H1 (cell line): ENCODE measurements around the gene DENND2A. TPM values are rescaled to one million over a fixed set of nuclear protein-coding genes. Genes with fewer than 3 reads are reported as not detected.
A peak's percentile ranks its signal among the peaks of the same experiment; 100 is the strongest.

Source experiments
- CBX8 ChIP-seq: fragments of 300-800, 300-1000 bp; sonication (generic); IDR thresholded peaks from 2 replicates; pipeline ENCODE4 v1.7.1; 2016; ENCODE audit warnings: low read depth, low read length, borderline replicate concordance
- CTBP2 ChIP-seq: IDR thresholded peaks from 2 replicates; pipeline ENCODE4 v1.7.0; 2011; ENCODE audit warnings: borderline replicate concordance, mild to moderate bottlenecking, moderate library complexity, mixed read lengths, low read length; ENCODE audit not compliant: insufficient read depth, insufficient read length
- CTCF ChIP-seq, 3 experiments: IDR thresholded peaks; 1 replicate in 2 of 3; 2 replicates in 1 of 3; pipeline versions ENCODE4 v1.5.1 to v1.6.1; 2011; ENCODE audit warnings: low read length in 3 of 3, mild to moderate bottlenecking in 3 of 3, inconsistent platforms in 2 of 3, low read depth in 1 of 3, moderate library complexity in 1 of 3; ENCODE audit not compliant: insufficient read depth in 1 of 3; ENCODE audit errors: control extremely low read depth in 1 of 3
- EGR1 ChIP-seq: IDR thresholded peaks from 2 replicates; pipeline ENCODE4 v1.6.1; 2011; ENCODE audit warnings: low read depth, low read length, borderline replicate concordance
- EP300 ChIP-seq, 2 experiments: IDR thresholded peaks; 1 replicate in 1 of 2; 2 replicates in 1 of 2; pipeline ENCODE4 v1.6.1; 2011 to 2012; ENCODE audit warnings: low read depth in 2 of 2, low read length in 2 of 2, mild to moderate bottlenecking in 2 of 2, borderline replicate concordance in 1 of 2, inconsistent platforms in 1 of 2, moderate library complexity in 1 of 2
- GTF2F1 ChIP-seq: IDR thresholded peaks from 2 replicates; pipeline ENCODE4 v1.6.1; 2012; ENCODE audit warnings: low read depth, low read length, improper control_type of control experiment, borderline replicate concordance
- KDM5A ChIP-seq: fragments of 200-600 bp; IDR thresholded peaks from 2 replicates; pipeline ENCODE4 v1.7.1; 2012; ENCODE audit warnings: mild to moderate bottlenecking, low read length, inconsistent platforms, mixed read lengths
- MAFK ChIP-seq: IDR thresholded peaks from 2 replicates; pipeline ENCODE4 v1.6.1; 2012; ENCODE audit warnings: low read depth, mild to moderate bottlenecking, improper control_type of control experiment, low read length
- NRF1 ChIP-seq: IDR thresholded peaks from 2 replicates; pipeline ENCODE4 v1.6.1; 2011; ENCODE audit warnings: mild to moderate bottlenecking, low read depth, low read length, improper control_type of control experiment
- POLR2AphosphoS5 ChIP-seq: IDR thresholded peaks from 2 replicates; pipeline ENCODE4 v1.6.1; 2011; ENCODE audit warnings: low read depth, low read length
- POU5F1 ChIP-seq: IDR thresholded peaks from 2 replicates; pipeline ENCODE4 v1.6.1; 2011; ENCODE audit warnings: low read depth, mild to moderate bottlenecking, low read length, moderate library complexity
- RBBP5 ChIP-seq: IDR thresholded peaks from 2 replicates; pipeline ENCODE4 v1.7.1; 2012; ENCODE audit warnings: low read depth, mild to moderate bottlenecking, inconsistent platforms, low read length, moderate library complexity, borderline replicate concordance
- RXRA ChIP-seq: IDR thresholded peaks from 2 replicates; pipeline ENCODE4 v1.6.1; 2011; ENCODE audit warnings: low read depth, mild to moderate bottlenecking, low read length, moderate library complexity; ENCODE audit not compliant: insufficient read depth
- SAP30 ChIP-seq: fragments of 300-600 bp; sonication (generic); IDR thresholded peaks from 2 replicates; pipeline ENCODE4 v1.7.1; 2012; ENCODE audit warnings: low read length, moderate library complexity, mild to moderate bottlenecking, inconsistent platforms; ENCODE audit not compliant: insufficient read depth, insufficient replicate concordance
- SIN3A ChIP-seq, 2 experiments: IDR thresholded peaks in 1 of 2; conservative IDR thresholded peaks in 1 of 2; 2 replicates each; pipeline ENCODE4 v1.6.1; 2011 to 2012; ENCODE audit warnings: low read length in 2 of 2, improper control_type of control experiment in 1 of 2, low read depth in 1 of 2, mild to moderate bottlenecking in 1 of 2
- SP4 ChIP-seq: IDR thresholded peaks from 2 replicates; pipeline ENCODE4 v1.6.1; 2012; ENCODE audit warnings: low read length, inconsistent platforms
- SRF ChIP-seq: IDR thresholded peaks from 2 replicates; pipeline ENCODE4 v1.6.1; 2011; ENCODE audit warnings: mild to moderate bottlenecking, low read depth, low read length, moderate library complexity
- TAF1 ChIP-seq: IDR thresholded peaks from 2 replicates; pipeline ENCODE4 v1.6.1; 2011; ENCODE audit warnings: mild to moderate bottlenecking, low read depth, low read length
- YY1 ChIP-seq: IDR thresholded peaks from 2 replicates; pipeline ENCODE4 v1.6.1; 2011; ENCODE audit warnings: low read depth, mild to moderate bottlenecking, low read length
- ZNF274 ChIP-seq: IDR thresholded peaks from 2 replicates; pipeline ENCODE4 v1.7.0; 2012; ENCODE audit warnings: low read length, borderline replicate concordance; ENCODE audit errors: extremely low read depth
- polyA plus RNA-seq, 7 experiments: library from polyadenylated mRNA; depleted of rRNA in 3 of 7; stranded (reverse) in 5 of 7; unstranded in 2 of 7; fragments of >200 nt in 5 of 7; fragments of 200-250 nt in 2 of 7; gene quantifications; 1 replicate in 5 of 7; 2 replicates in 1 of 7; 4 replicates in 1 of 7; pipeline versions ENCODE4 v1.2.1 to v1.2.3, GENCODE V29; 2011 to 2013; ENCODE audit warnings: missing spikeins in 2 of 7, mixed read lengths in 2 of 7
- total RNA-seq: library from RNA; stranded (reverse); fragmentation: NEBNext Ultra II Directional; extraction: Animal tissue kit (Norgen Biotek cat#: 25700); gene quantifications from 2 replicates; pipeline ENCODE4 v1.2.1, GENCODE V29; 2021
- TF ChIP-seq, protein P1 (sequence below): IDR thresholded peaks from 2 replicates; pipeline ENCODE4 v1.6.1; 2011; ENCODE audit warnings: low read depth, mild to moderate bottlenecking, low read length; ENCODE audit not compliant: insufficient read depth

Gene DENND2A
- total and polyA plus RNA-seq, 2 of the 8 experiments (the other 6 are each of a cell fraction or from before 2014, with no cell fraction given): 5.0 to 13.0 TPM

GRCh38 chr7:140479062-140479738 is 161.4 kb downstream of the DENND2A start, which contains the start of gene MKRN1 (continued):
- TF ChIP-seq GTF2F1 (peak; percentile 42; the same call in 1 of the 2 replicates), CTBP2 (no peak), SP4 (0 out of 2 replicates have a peak, but pooled peaks have one; percentile 36), YY1 (peak; percentile 92), RXRA (no peak), SAP30 (no peak), EGR1 (no peak), SRF (no peak), CTCF (IDR thresholded peaks at IDR 0.05; ENCODE audit: control extremely low read depth in 1 of 3, insufficient read depth in 1 of 3, low read depth in 1 of 3, low read length in 3 of 3) (no peak), NRF1 (peak; percentile 71), SIN3A (conservative IDR thresholded peaks at IDR 0.05 in 1 of 2, IDR thresholded peaks at IDR 0.05 in 1 of 2; ENCODE audit: low read depth in 1 of 2, low read length in 2 of 2) (peak in 1 of 2 experiments; percentile 46; a peak in 1 of 4 replicates), KDM5A (peak; percentile 58; the same call in 1 of the 2 replicates), CBX8 (no peak), EP300 (IDR thresholded peaks at IDR 0.05; ENCODE audit: borderline replicate concordance in 1 of 2, low read depth in 2 of 2, low read length in 2 of 2) (no peak), POU5F1 (no peak), POLR2AphosphoS5 (peak; percentile 94), MAFK (no peak), ZNF274 (no peak), RBBP5 (peak; percentile 83), TAF1 (peak; percentile 85)
- TF ChIP-seq, protein P1, sequence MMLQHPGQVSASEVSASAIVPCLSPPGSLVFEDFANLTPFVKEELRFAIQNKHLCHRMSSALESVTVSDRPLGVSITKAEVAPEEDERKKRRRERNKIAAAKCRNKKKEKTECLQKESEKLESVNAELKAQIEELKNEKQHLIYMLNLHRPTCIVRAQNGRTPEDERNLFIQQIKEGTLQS: no peak
